Measurements from ENCODE around the gene EML4. TPM values are rescaled to one million over a fixed set of nuclear protein-coding genes. Genes with fewer than 3 reads are reported as not detected.

Gene EML4
- total and polyA plus RNA-seq, 9 of the 15 experiments (the other 6 are each of a cell fraction or from before 2014, with no cell fraction given): 14.7 to 48.3 (median 36.5) TPM

GRCh38 chr2:42310007-42310515 lies 140.9 kb downstream of the EML4 start:
- Histone ChIP-seq H3K36me3 (ENCODE audit: control insufficient read depth, insufficient read depth, low read length) (peaks cover 7% of the 10 kb centered on the region; the same call in 2 of the 3 replicates), H3K9me3 (replicated peaks; ENCODE audit: control insufficient read depth, insufficient read depth, low read depth, low read length) (no peaks in the 10 kb centered on the region), H3K9ac (ENCODE audit: insufficient read depth in 1 of 2, low read depth in 2 of 2, low read length in 2 of 2) (no peak overlapping the region), H3K4me2 (ENCODE audit: insufficient read depth, low read length) (no peak overlapping the region), H4K20me1 (replicated peaks; ENCODE audit: control insufficient read depth, insufficient read depth, low read length) (no peaks in the 10 kb centered on the region), H3K27me3 (ENCODE audit: control insufficient read depth in 2 of 2, insufficient read depth in 2 of 2, low read length in 2 of 2) (no peaks in the 10 kb centered on the region), H3K4me1 (replicated peaks in 1 of 2; ENCODE audit: control insufficient read depth in 2 of 2, insufficient read depth in 2 of 2, low read length in 2 of 2) (no peaks in the 10 kb centered on the region), H3K9me1 (ENCODE audit: control insufficient read depth, insufficient read depth, low read length) (no peaks in the 10 kb centered on the region), H3K79me2 (ENCODE audit: control insufficient read depth, insufficient read depth, low read length) (no peaks in the 10 kb centered on the region), H2AFZ (ENCODE audit: low read depth, low read length) (no peak overlapping the region), H3K27ac (ENCODE audit: extremely low read depth, low read depth, low read length) (no peak overlapping the region), H3K4me3 (no peak overlapping the region)
- TF ChIP-seq ZNF57 (CRISPR knock-in tag; IDR thresholded peaks at IDR 0.05): no peak
- no peak for TF ChIP-seq GATAD2B (IDR thresholded peaks at IDR 0.05; ENCODE audit: borderline replicate concordance)
- no peak for TF ChIP-seq ZBTB1 (CRISPR knock-in tag; IDR thresholded peaks at IDR 0.05; ENCODE audit: borderline replicate concordance, low read depth)
- no peak for TF ChIP-seq WHSC1 (IDR thresholded peaks at IDR 0.05; ENCODE audit: low read length)
- no peak for TF ChIP-seq MEF2D (tag; conservative IDR thresholded peaks at IDR 0.05; ENCODE audit: low read depth)
- TF ChIP-seq ETV6 (IDR thresholded peaks at IDR 0.05; ENCODE audit: borderline replicate concordance in 1 of 2, low read depth in 2 of 2, low read length in 1 of 2): no peak
- TF ChIP-seq ETV6 (CRISPR knock-in tag; IDR thresholded peaks at IDR 0.05; ENCODE audit: borderline replicate concordance): no peak
- TF ChIP-seq ZNF589 (CRISPR knock-in tag; IDR thresholded peaks at IDR 0.05; ENCODE audit: low read depth): no peak
- TF ChIP-seq, protein P1, sequence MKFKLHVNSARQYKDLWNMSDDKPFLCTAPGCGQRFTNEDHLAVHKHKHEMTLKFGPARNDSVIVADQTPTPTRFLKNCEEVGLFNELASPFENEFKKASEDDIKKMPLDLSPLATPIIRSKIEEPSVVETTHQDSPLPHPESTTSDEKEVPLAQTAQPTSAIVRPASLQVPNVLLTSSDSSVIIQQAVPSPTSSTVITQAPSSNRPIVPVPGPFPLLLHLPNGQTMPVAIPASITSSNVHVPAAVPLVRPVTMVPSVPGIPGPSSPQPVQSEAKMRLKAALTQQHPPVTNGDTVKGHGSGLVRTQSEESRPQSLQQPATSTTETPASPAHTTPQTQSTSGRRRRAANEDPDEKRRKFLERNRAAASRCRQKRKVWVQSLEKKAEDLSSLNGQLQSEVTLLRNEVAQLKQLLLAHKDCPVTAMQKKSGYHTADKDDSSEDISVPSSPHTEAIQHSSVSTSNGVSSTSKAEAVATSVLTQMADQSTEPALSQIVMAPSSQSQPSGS (CRISPR knock-in tag; IDR thresholded peaks at IDR 0.05): no peak
- TF ChIP-seq ZNF778 (CRISPR knock-in tag; IDR thresholded peaks at IDR 0.05): no peak
- TF ChIP-seq, protein P2, sequence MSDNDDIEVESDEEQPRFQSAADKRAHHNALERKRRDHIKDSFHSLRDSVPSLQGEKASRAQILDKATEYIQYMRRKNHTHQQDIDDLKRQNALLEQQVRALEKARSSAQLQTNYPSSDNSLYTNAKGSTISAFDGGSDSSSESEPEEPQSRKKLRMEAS (CRISPR knock-in tag; IDR thresholded peaks at IDR 0.05): no peak
- TF ChIP-seq HMGXB4 (CRISPR knock-in tag; IDR thresholded peaks at IDR 0.05): no peak
- no peak for TF ChIP-seq SIN3A (IDR thresholded peaks at IDR 0.05; ENCODE audit: borderline replicate concordance in 2 of 2, control insufficient read depth in 1 of 2, low read depth in 2 of 2, low read length in 2 of 2)
- TF ChIP-seq NFE2L1 (tag; IDR thresholded peaks at IDR 0.05; ENCODE audit: borderline replicate concordance, low read depth): no peak
- no peak for TF ChIP-seq PYGO2 (tag; IDR thresholded peaks at IDR 0.05)
- POLR2A ChIA-PET: no interaction called here
- BruUV-seq (replicated peaks): no TSS peak
- CTCF ChIA-PET (ENCODE audit: low intra/inter-chr PET ratio): no interaction called here
- no peak for DNase-seq (ENCODE audit: extremely low read depth in 1 of 4, low spot score in 3 of 4)
- intact Hi-C loops (cut with micrococcal nuclease) (no loop called here), in situ Hi-C loops (cut with MboI) (no loop called here)
- ATAC-seq: no peak
- FAIRE-seq: no peak
- 88% methylated on average over 1 of the region's 1 CpG for WGBS (ENCODE audit: insufficient coverage, low coverage, missing lambda C conversion rate)
